GM18951 (cell line): ENCODE measurements around the gene CMA1.
"Not testable (repeated sequence)": the region's sequence is repeated elsewhere in the genome, so short reads cannot be mapped to it uniquely, and the experiment has no call there.

Experiments used
- POLR2A ChIP-seq: IDR thresholded peaks from 4 replicates; pipeline ENCODE4 v1.6.1; 2011; ENCODE audit warnings: mild to moderate bottlenecking; ENCODE audit not compliant: insufficient read length, insufficient read depth; ENCODE audit errors: extremely low read depth
- in situ Hi-C: fragments of 300-500 bp; cut with MboI; formaldehyde crosslinking; loops from one replicate; pipeline ENCODE4 v1.12.0; 2022; ENCODE audit warnings: low sequenced_read_pairs, mixed read lengths, inconsistent platforms; ENCODE audit not compliant: unreplicated experiment

CMA1 gene

DNA sequence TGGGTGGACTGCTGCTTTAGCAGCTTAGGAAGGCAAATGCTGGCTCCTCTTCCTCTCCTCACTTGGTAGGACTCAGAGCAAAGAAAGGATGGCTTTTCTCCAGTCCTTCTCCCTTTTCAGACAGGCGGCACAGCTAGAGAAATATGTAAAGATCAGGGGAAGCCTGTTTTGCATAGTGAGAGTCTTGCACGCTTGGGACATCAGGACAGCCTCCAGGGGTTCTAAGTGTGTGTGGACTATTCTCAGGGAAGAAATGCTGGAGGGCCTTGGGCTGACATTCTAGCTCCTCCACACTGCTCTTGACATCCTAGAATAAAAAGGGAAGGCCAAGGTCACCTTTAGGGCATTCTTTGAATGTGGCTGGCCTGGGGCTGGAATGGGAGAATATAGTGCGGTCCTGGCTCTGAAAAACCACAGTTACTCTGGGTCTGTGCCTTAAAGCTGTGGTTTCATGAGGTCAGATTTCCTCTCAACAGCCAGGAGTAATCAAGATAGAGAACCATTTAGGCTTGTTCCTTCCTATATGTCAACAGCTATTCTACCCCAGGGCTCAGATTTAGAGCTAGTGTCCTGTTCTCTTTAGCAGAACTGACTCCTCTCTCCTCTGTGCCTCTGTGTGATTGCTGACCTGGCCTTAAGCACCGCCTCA is 24.3 kb downstream of the CMA1 start:
- TF ChIP-seq POLR2A = no peak
- in situ Hi-C loops = no loop called here

DNA sequence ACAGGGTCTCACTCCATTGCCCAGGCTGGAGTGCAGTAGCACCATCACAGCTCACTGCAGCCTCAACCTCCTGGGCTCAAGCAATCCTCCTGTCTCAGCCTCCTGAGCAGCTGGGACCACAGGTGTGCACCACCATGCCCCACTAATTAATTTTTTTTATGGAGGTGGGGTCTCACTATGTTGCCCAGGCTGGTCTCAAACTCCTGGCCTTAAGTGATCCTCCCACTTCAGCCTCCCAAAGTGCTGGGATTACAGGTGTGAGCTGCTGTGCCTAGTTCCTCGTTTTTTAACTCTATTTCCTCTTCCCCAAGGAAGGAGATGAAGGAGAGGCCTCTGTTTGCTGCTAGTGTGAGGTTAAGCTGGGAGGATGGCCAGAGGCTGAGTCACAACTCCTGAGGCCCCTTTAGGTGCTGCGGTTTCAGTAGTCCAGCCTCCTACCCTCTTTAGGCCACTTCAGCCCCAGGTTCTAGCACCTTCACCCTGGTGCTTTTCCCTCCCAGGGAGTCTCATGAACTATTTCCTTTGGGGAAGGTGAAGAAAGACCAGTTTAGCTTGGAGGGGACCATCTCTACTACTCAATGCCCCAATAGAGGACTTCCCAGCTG is 25.3 kb downstream of the CMA1 start:
- in situ Hi-C loops = not testable (repeated sequence)

DNA sequence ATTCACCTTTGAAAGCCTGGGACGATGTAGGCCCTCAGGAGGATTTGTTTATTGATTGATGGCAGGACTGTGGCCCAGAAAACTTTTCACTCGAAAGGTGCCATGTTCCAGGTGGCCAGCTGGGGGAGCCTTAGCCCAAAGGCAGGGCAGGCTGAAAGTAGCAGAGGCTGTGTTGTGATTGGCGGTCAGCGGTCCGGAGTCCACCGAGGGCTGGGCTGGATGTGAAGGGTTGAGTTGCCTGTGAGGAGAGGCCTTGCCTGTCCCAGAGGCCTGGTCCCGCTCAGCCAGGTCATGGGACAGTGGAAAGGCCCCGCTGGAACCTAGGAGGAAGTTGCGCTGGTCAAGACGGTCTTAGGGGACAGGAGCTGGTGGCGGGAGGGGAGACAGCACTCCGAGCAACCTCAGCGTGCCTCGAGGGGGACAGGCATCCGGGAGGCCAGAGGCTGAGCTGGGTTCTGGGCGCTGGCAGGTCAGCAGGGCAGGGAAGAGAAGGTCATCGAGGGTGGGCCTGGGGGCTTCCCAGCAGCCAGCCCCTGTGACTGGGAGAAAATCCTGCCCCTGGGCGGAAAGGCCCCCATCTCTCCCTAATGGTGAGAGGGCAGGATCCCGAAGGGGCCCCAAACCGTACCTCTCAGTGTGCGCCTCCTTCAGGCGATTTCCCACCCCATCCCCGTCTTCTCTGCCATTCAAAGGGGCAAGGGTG is 26.3 kb downstream of the CMA1 start:
- no peak for TF ChIP-seq POLR2A
- in situ Hi-C loops = no loop called here

DNA sequence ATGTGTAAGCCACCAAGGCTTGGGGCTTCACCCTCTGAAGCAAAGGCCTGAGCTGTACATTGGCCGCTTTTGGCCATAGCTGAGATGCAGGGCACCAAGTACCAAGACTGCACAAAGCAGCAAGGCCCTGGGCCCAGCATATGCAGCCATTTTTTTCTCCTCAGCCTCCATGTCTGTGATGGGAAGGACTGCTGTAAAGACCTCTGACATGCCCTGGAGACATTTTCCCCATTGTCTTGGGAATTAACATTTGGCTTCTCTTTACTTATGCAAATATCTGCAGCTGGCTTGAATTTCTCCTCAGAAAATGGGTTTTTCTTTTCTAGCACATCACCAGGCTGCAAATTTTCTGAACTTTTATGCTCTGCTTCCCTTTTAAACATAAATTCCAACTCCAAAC is 28.1 kb downstream of the CMA1 start:
- in situ Hi-C loops = not testable (repeated sequence)

DNA sequence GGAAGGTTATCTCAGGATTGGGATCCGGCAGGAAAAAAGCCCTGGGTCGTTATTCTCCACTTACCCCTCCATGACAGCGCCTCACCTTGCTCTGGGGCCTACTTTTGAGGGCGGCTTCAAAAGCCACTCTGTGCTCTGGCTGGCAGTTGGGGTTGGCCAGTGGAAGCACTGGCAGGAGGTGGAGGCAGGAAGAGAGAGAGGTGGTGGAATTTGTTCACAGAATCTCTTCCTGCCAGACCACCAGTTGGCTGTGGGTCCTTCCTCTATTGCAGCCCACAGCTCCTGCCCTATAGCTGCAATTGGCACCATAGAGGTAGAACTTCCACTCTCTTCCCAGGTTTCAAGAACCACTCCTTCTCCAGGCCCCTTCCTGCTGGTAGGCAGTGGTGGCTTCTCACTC is 32.8 kb downstream of the CMA1 start:
- TF ChIP-seq POLR2A = no peak
- in situ Hi-C loops = no loop called here

DNA sequence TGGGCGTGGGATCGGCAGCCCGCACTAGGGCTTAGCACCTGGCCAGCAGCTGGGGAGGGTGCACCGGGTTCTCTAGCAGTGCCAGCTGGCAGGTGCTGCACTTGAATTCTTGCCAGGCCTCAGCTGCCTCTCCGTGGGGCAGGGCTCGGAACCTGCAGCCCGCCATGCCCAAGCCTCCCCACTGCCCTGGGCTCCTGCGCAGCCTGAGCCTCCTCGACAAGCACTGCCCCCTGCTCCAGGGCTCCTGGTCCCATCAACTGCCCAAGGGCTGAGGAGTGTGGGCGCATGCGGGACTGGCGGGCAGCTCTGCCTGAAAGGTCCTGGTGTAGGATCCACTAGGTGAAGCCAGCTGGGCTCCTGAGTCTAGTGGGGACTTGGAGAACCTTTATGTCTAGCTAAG is 34.9 kb downstream of the CMA1 start:
- in situ Hi-C loops = no loop called here
- TF ChIP-seq POLR2A = no peak

DNA sequence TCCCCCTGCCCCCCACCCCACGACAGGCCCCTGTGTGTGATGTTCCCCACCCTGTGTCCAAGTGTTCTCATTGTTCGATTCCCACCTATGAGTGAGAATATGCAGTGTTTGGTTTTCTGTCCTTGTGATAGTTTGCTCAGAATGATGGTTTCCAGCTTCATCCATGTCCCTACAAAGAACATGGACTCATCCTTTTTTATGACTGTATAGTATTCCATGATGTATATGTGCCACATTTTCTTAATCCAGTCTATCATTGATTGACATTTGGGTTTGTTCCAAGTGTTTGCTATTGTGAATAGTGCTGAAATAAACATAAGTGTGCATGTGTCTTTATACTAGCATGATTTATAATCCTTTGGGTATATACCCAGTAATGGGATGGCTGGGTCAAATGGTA is 37.6 kb downstream of the CMA1 start:
- in situ Hi-C loops = not testable (repeated sequence)

DNA sequence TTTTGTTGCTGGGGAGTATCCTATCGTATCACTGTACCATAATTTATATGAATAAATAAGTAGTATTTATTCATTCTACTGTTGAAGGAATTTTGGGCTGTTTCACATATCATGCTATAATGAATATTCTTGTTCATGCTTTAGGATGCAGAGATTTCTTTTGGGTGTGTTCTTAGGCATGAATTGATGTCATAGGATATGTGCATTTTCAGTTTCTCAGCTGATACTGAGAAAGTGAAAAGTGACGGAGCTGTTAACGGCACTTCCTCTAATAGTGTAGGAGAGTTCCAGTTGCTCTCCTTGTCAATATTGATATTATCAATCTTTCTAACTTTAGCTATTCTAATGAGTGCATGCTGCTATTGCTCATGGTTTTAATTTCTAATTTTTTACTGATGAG is 42.3 kb downstream of the CMA1 start:
- in situ Hi-C loops = no loop called here

DNA sequence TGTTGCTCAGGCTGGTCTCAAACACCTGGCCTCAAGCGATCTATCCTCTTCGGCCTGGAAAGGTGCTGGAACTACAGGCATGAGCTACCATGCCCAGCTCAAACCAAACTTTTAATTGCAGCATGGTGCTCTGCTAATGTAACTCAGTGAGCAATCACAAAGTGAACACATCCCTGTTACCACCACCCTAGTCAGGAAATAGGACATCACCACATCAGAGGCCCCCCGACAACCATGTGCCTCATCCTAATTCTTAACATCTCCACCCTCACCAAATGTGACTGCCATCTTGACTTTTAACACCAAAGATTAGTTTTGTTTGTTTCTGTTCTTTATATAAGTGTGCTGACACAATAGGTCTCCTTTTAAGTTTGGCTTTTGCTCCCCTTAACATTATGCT is 42.7 kb downstream of the CMA1 start:
- no peak for TF ChIP-seq POLR2A
- in situ Hi-C loops = no loop called here

More for the DNA sequence above, 42.3 kb downstream of the CMA1 start:
- no peak for TF ChIP-seq POLR2A

DNA sequence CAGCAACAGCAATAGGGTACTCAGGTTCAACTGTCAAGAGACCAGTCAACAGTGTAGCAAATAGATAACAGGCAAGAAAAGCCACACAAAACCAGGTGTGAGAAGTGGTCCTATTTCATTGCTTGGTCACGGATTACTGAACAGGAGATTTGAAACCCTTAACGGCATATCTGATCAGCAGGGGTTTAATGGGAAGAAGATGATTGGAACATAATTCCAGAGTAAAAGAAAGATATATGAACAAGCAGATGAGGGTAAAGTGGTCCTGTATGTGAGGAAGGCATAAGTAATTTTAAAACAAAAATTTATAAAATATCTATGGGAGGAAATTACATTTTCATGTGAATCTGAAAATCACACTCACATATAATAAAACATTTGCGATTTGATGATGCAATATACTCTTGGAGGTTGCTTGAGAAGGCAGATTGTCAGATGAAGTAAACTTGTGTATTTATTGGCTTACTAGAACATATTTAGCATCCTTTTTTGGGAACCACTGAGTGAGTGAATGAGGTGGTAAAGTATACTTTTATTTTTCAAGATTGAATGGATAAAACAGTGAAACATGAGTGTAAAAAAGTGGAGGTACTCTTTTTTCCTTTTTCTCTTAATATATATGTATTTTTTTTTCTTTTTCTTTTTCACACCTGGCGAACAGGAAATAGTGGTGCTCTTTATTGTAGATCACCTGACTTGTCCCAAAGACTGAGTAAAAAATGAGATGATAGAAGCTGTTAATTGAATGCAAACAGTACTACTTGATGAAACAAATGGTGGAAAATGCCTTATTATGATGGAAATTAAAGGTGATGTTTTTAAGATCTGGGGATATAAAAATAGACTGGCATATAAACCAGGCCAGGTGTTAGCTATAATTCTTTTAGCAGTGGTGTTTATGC is 43.9 kb downstream of the CMA1 start:
- in situ Hi-C loops = no loop called here
- TF ChIP-seq POLR2A = no peak

DNA sequence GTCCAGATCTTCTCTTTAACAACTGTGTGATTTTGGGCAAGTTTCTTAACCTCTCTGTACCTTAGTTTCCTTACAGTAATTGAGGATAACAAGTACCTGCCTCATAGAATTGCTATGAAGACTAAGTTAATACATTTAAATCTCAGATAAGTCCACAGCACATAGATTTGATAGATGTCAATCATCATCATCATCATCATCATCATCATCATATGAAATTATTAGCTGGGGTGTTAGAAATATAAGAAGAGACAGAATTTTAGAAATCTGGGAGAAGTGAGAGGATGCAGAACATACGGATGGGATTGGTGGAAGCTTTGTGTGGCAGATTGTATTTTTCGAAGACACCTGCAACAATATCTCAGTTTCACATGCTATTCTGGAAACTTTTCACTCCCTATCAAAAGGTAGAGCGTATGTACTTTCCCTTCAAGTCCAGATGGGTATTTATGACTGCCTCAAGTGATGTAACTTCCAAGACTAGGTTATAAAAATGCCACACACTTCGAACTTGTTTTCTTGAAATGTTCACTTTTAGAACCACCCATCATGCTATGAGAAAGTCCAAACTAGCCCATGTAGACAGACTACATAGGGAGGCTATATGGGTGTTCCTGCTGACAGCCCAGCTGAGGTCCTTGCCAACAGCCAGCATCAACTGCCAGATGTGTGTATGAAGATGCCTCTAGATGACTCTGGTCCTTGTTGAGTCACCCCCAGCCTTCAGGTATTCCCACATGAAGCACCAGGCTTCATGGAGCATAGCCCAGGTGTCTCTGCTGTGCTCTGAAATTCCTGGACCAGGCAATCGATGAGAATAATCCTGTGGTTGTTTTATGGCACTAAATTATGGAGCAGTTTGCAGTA is 44.8 kb downstream of the CMA1 start:
- in situ Hi-C loops = no loop called here
- TF ChIP-seq POLR2A = no peak

DNA sequence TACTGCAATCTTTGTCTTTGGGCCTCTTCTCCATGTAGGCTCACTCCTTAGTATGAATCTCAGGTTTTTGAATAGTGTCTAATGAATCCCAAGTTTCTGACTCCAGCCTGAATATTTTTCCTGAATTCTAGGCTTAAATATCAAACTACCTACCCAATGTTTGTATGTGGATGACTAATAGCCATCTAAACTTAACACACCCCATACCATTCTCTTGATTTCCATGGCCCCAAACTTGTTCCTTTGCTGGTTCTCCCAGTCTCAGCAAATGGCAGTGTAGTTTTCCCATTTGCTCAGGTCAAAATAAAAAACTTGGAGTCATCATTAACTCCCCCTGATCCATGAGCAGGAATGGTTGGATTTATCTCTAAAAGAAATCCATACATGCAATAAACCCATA is 46.7 kb downstream of the CMA1 start:
- in situ Hi-C loops = no loop called here
- TF ChIP-seq POLR2A = no peak

DNA sequence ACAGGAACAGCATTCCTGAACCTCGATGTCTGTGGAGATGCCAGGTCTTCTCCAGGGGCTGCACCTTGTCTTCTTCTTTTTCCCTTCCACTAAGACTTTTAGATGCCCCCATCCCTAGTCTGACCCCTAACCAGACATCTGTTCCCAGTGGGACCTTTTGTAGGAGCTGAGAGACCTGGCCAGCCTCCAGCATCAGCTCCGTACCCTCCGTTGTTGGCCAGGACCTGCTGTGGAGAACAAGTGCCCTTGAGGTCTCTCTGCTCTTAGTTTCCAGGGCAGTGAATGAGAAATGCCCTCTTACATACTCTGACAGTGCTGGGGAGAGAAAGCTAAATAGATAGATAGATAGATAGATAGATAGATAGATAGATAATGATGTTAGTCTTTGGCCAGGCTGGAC is 48.7 kb downstream of the CMA1 start:
- in situ Hi-C loops = no loop called here
- TF ChIP-seq POLR2A = no peak

DNA sequence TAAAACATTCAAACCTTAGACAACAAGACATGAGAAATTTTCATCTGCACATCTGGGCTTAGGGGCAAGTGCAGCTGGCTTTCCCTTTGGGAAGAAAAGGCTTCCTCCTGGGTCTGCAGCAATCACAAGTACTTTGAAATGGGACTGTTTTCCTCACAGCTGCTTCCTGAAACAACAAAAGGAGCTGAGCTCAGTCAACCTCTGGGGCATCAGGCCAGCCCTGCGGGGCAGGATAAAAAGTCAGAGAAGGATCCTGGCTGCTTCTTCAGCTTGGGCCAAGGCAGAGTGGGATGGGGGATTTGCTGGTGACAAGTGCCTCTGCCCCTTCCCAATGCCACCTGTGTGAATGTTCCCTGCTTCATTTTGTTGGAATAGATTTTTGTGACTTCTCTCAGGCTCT is 49.3 kb downstream of the CMA1 start:
- no peak for TF ChIP-seq POLR2A
- in situ Hi-C loops = no loop called here
